A673 (cell line): Measurements from ENCODE around the gene SESN1.

Experiments
- CTCF ChIP-seq: fragments of 300-800, 200-600 bp; sonication (generic); conservative IDR thresholded peaks from 2 replicates; pipeline ENCODE4 v1.5.1; 2017; ENCODE audit warnings: low read depth, mild to moderate bottlenecking, antibody characterized with exemption, low read length, moderate library complexity, mixed read lengths
- EZH2 ChIP-seq: fragments of 200-600 bp; sonication (generic); IDR thresholded peaks from 2 replicates; pipeline ENCODE4 v1.6.1; 2017; ENCODE audit warnings: borderline replicate concordance, low read depth, mild to moderate bottlenecking, mixed read lengths, antibody characterized with exemption, low read length; ENCODE audit not compliant: poor library complexity, severe bottlenecking

- TF ChIP-seq CTCF (no peak), EZH2 (no peak)
These were observed 80.9 kb downstream of the SESN1 start for GRCh38 chr6:109013656-109014305.
